Left cardiac atrium (tissue), 4 donors: ENCODE results near the gene ADGRB2. TPM values are rescaled to one million over a fixed set of nuclear protein-coding genes. Genes with fewer than 3 reads are reported as not detected.

Experiments
- ATAC-seq, 2 donors: fragments of 200-7000 bp; cut with Tn5 transposase; one replicate each; pipeline ENCODE4 v1.9.1; 2020; ENCODE audit warnings: mild to moderate bottlenecking in 2 of 2, moderate library complexity in 2 of 2
- DNase-seq: peaks from one replicate; pipeline ENCODE4 v3.0.0-alpha.2; 2020
- intact Hi-C, 2 donors: fragments of 100-400 bp; cut with DNase I; formaldehyde crosslinking; loops; one replicate each; pipeline versions ENCODE4 v1.14.1 to v1.15.1; 2022 to 2023
- total RNA-seq, 2 donors: library from RNA; stranded (reverse); fragmentation: NEBNext Ultra II Directional; extraction: Animal tissue kit (Norgen Biotek cat#: 25700); gene quantifications; one replicate each; pipeline ENCODE4 v1.2.1, GENCODE V29; 2021
- donor health status: DM: no; HTN: yes; CAD: no.
- donor health status: DM: no; HTN: yes; CAD: no; lungs with severe emphysema.
- donor health status: DM: yes; HTN: yes; CAD: no.
- donor health status: Dilated cardiomyopathy.

Gene ADGRB2
- total RNA-seq, 2 donors from 2014 or later = 14.0 to 18.7 TPM

DNA sequence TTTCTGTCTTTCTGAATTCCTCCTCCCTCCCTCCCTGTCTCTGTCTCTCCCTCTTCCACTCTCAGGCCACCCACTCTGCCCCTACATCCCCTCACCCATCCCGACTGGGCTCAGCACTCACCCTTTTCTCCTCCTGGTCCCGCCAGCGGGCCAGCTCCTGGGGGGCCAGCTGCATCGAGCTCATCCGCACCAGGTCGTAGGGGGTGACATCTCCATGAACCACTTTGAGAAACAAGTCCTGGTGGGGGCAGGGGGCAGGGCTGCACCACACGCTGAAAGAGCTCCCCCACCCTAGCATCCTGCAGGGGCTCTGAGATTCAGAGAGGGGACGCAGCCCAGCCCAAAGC lies 33.9 kb upstream of the ADGRB2 start:
- no peak for DNase-seq
- intact Hi-C loops = loop anchor here in 1 of 2 donors (10.0 kb wide), 1 partner anchor 167 kb away; no protein-coding TSS in a partner anchor
- no peak for ATAC-seq

DNA sequence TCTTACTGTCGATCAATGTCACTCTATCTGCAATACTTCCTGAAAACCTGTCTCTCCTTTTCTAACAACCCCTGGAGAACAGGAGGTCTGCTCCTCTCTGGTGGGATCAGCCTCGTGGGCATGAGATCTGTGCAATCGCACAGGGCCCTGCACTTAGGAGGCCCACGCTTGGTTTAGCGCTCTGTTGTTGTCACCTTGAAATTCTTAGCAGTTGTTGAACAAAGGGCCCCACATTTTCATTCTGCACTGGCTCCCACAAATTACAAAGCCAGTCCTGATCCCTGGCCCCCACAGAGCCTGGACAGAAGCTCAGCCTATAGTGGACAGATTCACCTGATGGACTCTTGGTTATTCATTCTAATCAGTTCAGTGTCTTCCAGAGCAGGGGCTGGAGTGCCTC lies 33.1 kb upstream of the ADGRB2 start:
- no peak for ATAC-seq
- intact Hi-C loops = loop anchor here in 1 of 2 donors (10.0 kb wide), 1 partner anchor 168 kb away; no protein-coding TSS in a partner anchor
- no peak for DNase-seq

DNA sequence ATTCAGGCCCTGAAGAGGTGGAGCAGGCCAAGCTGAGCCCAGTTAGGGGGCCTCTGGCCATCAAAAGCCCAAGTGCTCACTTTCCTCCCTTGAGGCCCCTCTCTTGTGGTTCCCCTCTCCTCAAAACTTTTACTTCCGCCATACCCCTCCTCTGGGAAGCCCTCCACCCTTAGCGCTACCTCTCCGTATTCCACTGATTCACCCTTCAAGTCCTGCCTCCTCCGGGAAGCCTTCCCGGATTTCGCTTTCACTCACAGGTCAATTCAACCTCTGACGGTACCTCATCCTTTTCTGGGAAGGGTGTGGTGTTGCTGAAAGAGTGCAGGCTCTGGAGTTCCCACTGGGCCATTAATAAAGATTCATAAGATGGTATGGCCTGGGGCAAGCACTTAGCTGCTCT lies 32.6 kb upstream of the ADGRB2 start:
- no peak for DNase-seq
- intact Hi-C loops = loop anchor here in 1 of 2 donors (10.0 kb wide), 1 partner anchor 168 kb away; no protein-coding TSS in a partner anchor
- no peak for ATAC-seq

DNA sequence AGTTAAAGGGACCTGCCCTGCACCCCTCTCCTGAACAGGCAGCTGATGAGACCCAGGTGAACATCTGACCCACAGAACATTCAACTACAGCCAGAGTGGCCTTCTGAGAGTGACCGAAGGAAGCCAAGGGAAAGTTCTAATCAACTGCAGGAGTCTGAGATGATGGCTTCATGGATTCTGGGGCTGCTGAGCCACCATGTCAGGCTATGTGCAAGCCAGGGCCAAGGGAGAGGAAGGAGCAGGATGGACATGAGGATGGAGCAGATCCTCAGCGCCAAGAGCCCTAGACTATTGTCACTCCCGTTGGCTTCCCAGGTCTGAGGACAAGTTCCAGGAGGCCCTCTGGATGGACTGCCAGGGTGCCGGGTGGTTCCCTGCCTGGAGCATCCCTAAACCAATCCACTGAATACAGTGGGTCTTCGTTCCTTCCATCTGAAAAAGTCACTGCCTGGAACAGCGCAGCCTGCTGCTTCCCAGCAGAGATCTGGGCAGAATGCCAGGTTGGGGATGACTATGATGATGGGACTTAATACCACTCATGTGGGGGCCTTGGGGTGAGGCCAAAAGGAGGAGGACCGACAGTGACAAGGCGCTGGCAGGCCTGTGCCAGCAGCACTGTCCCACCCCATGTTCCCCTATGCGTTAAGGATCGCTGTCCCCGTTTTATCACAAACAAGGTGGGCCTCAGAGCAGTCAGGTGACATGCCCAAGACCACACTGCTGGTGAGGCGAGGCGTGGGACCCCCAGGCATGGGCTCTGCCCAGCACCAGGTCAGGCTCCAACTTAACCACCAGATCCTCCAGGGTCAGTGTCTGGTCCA lies 31.9 kb upstream of the ADGRB2 start:
- DNase-seq (peak; percentile 76), ATAC-seq (peak; percentile 45 to 54)
- intact Hi-C loops = loop anchor here in 1 of 2 donors (10.0 kb wide), 1 partner anchor 169 kb away; no protein-coding TSS in a partner anchor

DNA sequence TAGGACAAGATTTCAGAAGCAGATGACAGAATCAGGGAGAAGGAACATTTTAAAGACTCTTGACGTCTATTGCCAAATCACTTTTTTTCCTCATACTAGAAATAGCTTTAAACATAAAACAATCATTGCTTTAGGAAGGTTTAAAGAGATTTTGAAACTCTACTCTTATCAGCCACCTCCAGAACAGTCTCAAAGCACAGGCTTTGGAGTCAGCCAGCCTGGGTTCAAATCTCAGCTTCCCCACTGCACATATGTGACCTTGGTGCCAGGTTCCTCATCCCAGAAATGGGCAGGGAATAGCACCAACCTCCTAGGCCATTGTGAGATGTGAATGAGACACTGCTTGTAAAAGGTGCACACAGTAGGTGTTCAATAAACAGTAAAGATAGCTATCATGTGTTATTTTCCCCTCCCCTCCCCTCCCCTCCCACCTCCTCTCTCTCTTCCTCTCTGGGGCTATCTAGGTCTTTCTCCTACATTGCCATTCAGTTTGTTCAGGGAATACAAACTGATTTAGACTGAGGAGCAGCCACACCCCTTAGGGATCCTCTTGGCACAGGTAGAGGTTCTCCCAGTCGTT lies 31.0 kb upstream of the ADGRB2 start:
- intact Hi-C loops = loop anchor here in 1 of 2 donors (10.0 kb wide), 1 partner anchor 170 kb away; no protein-coding TSS in a partner anchor
- ATAC-seq (no peak), DNase-seq (no peak)

DNA sequence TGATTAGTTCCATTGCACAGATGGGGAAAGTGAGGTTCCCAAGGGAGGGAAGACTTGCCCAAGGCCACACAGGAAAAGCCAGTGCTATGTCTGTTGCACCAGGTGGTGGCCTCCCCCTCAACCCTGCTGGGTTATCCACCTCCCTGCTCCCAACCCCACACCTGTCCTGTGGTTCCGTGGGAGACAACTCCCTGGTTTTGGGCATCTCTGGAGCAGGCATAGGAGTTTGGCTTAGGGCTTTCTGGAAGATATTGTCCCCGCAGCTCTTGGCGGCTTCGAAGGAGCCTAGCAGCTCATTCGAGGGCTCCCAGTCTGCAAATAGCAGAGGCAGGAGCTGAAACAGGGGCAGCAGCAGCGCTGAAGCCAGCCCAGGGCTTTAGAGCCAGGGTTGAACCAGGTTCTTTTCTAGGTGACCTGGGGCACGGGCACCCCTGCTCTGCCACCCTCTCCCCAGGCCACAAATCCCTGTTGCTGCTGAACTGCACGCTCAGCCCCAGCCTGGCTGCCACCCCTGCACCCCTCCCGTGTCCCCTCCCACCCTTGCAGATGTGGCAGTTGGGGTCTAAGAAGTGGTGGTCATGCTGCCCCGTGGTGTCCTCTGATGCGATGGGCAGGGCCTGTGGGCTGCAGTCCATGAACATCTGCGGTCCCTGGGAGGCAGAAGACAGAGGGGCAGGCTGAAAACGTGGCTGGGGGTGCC lies 29.6 kb upstream of the ADGRB2 start:
- ATAC-seq = no peak
- intact Hi-C loops = loop anchor here in 1 of 2 donors (10.0 kb wide), 1 partner anchor 171 kb away; no protein-coding TSS in a partner anchor
- DNase-seq = no peak

DNA sequence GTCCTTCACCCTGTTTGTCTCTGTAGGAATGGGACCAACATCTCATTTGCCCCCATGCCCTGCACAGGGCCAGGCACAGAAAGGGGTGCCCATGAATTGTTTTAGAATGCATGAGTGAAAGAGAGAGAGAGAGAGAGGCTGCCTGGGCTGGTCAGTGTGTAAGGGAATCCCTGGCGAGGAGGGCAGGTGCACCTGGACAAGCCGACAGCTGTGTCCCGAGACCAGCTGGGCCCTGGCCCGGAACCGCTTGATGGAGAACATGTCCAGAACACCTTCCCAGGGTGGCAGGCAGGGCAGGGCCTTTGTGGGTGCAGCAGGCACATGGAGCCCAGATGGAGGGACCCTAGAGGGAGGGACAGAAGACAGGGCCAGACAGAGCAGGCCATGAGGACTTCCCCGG lies 28.9 kb upstream of the ADGRB2 start:
- ATAC-seq (no peak), DNase-seq (no peak)
- intact Hi-C loops = loop anchor here in 1 of 2 donors (10.0 kb wide), 1 partner anchor 172 kb away; no protein-coding TSS in a partner anchor

DNA sequence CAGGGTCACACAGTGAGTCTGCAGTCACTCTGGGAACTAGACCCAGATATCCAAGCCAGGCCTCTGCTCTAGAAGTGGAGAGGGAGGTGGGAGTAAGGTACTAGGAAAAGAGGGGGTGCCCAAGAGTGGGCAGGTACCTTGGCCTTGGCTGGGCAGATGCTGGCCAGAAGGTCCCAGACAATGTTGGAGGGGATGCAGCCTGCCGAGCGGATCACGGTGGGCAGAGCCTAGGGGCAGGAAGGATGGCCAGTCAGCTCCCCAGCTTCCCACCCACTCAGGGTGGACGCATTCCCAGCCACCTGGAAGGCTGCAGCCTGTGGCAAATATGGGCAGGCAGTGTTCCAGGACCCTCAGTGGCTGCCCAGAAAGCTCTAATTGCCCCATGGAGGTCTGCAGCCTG lies 28.4 kb upstream of the ADGRB2 start:
- intact Hi-C loops = loop anchor here in 1 of 2 donors (10.0 kb wide), 1 partner anchor 172 kb away; no protein-coding TSS in a partner anchor
- no peak for DNase-seq
- no peak for ATAC-seq

DNA sequence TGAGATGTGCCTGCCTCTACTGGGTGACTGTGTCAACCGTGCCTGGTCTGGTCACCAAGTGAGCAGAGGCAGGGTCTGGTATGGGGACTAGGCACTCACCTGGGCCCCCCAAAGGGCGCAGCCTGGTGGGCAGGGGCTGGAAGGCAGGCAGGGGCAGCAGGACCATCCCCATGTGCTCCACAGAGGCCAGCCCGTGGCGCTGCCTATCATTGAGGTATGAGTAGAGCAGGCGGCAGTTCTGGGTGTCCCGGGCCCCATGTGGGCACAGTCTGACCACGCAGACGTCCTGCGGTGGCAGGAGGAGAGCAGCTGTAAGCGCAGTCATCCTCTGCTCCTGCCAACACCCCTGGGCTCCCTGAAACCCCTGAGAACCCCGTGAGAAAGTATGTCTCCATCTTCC lies 28.0 kb upstream of the ADGRB2 start:
- intact Hi-C loops = loop anchor here in 1 of 2 donors (10.0 kb wide), 1 partner anchor 173 kb away; no protein-coding TSS in a partner anchor
- no peak for DNase-seq

DNA sequence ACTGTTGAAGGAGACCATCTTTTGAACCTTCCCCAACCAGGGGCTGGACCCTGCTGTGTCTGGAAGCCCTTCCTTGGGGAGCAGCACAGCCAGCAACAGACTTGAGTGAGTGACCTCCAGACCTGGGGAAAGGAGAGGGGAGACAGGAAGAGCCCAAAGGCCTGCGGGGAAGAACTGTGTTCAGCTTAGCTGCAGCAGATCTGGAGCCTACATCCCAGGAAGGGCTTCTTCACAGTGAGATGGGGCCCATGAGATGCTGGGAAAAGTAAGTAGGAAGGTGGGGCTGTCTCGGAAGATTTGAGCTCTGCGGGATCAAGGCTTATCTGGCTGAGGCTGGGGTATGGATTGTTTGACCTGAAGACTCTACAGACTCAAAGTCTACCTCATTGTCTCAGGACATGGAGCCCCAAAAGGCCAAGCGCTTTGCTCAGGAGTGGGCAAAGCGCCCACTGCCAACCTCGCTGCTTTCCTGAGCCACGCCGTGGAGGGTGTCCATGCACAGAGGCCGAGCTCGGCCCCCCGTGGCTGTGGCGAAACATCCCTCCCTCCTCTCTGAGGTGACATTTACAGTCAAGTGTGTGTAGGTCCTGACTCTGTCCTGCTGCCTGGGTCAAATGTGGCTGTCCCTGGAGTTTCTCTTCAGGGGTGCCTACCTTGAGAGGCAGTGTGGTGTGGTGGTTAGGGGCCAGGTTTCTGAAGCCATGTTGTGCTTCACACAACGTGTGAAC lies 27.2 kb upstream of the ADGRB2 start:
- intact Hi-C loops = loop anchor here in 1 of 2 donors (10.0 kb wide), 1 partner anchor 174 kb away; no protein-coding TSS in a partner anchor
- ATAC-seq (no peak), DNase-seq (no peak)

More for the DNA sequence above, 28.0 kb upstream of the ADGRB2 start:
- ATAC-seq = no peak

DNA sequence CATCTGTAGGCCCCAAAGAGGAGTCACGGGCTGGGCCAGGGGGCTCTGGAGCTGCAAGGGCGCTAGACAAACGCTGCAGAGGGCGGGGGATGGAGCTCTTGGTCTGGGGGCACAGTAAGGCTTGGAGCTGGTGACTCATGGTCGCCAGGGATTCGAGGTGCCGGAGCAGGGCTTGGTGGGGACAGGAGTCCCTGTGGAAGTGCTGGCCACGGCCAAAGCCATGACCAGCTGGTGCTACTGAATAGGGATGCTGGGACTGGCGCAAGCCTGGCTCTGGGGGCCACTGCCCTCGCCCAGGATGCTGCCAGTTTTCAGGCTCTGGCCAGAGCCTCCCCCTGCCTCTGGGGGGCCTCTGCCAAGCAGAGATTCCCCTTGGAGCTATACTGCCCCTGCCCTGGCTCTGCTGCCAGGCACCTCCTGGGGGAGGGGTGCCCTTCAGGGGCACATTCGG lies 26.5 kb upstream of the ADGRB2 start:
- no peak for DNase-seq
- ATAC-seq = no peak
- intact Hi-C loops = loop anchor here in 1 of 2 donors (10.0 kb wide), 1 partner anchor 174 kb away; no protein-coding TSS in a partner anchor

DNA sequence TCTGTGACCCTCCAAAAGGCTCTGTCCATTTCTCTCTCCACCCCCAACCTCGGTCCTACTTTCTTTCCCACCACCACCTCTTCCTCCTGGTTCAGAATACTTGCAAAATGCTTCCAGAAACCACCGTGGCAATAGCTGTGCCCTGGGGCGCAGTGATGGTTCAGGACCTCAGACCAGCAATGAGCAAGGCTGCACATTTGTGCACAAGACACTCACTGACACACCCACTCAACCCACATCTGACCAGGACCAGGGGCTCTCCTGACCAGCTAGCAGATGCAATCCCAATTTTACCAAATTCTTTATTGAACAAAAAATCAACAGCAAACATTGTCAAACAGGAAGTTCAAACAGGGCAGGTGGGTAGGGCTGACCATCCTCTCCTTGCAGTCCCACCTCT lies 26.0 kb upstream of the ADGRB2 start:
- DNase-seq (no peak), ATAC-seq (no peak)
- intact Hi-C loops = loop anchor here in 1 of 2 donors (10.0 kb wide), 1 partner anchor 175 kb away; no protein-coding TSS in a partner anchor

DNA sequence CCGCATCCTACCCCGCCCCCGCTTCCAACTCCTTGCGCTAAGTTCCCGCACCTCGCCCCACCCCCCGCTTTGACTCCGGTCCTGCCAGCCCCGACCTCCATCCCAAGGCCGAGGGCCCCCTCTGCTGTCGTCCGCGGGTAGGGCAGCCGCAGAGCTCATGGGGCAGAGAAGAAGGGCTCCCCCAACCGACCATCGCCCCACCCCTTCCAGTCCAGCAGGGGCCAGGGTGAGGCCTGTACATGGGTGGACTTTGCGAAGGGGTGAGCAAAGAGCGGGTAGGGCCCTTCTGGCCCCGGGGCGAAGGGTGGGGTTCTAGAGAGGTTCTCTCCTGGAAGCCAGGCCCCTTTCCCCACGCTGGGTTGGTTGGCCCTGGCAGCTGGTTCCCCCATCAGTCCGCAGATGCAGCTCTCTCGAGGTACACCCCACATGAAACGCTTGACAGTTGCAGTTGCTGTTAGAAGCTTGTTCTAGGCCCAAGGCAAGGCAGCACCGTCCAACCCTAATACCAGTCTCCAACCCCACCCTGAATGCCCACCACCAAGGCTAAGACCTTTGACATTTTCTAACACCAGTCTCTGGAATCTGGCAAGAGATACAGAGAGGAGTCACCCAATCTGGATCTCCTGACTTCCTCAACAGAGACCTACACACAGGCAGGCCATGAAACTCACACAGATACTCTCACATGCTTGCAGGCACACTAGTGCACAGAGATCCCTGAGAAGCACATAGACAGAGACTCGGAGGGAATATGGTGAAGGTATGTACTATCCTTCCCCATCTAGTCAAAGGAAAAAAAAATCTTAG lies 25.3 kb upstream of the ADGRB2 start:
- ATAC-seq (peak; percentile 88 to 92), DNase-seq (peak; percentile 95)
- intact Hi-C loops = loop anchor here (2.0 to 10.0 kb wide), 3 partner anchors 75 to 175 kb away; no protein-coding TSS in a partner anchor

DNA sequence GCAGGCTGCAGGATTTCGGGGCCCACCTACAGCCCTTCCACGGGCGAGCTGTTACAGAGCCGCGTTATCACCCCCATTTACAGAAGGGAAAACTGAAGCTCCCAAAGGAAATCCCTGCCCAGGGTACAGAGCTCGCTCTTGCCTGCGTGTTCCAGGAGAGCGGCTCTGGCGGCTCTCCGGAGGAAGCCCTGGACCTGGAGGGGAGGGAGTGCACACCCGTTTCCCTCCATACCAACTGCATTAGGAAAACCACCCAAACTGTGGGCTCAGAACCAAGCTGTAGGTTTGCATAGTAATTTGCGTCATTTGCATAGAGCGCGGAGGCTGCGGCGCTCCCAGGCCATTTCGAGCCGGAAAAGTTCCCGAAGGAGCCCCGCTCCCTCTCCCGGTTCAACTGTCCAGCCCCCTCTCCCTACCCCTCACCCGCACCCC lies 24.7 kb upstream of the ADGRB2 start:
- ATAC-seq = peak; percentile 32 to 50
- no peak for DNase-seq
- intact Hi-C loops = loop anchor here (1.0 to 10.0 kb wide), 3 partner anchors 74 to 125 kb away; no protein-coding TSS in a partner anchor

DNA sequence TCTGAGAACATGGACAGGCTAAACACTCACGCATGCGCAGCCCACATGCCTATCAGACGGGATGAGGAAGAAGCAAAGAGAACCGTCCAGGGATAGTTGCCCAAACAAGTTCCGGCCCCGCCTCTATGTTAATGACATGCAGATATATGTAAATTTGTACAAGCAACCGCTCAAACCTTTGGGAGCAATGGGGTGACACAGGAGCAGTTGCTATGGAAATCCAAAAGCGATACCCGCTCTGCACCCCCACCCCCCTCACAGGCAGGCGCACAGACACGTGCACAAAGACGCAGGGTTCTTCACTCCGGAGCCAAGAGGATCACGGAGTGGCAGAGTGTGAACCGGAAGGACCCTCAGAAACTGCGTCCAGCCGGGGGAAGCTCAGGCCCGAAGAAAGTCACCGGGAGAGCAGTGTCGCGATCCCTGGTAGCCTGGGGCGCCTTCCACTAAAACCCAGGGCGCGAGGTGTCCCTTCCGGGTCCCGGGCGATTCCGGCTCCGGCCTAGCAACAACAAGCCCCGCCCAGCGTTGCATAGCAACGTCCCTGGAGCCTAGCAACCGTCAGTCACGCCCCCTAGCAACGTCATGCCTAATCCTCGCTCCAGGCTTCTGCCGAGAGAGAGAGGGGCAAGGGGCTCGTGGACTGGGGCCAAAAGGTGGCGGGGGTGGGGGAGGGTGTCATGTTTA lies 24.1 kb upstream of the ADGRB2 start:
- peak; percentile 94 for DNase-seq
- peak; percentile 93 to 94 for ATAC-seq
- intact Hi-C loops = loop anchor here (1.0 to 10.0 kb wide), 3 partner anchors 73 to 124 kb away; no protein-coding TSS in a partner anchor

DNA sequence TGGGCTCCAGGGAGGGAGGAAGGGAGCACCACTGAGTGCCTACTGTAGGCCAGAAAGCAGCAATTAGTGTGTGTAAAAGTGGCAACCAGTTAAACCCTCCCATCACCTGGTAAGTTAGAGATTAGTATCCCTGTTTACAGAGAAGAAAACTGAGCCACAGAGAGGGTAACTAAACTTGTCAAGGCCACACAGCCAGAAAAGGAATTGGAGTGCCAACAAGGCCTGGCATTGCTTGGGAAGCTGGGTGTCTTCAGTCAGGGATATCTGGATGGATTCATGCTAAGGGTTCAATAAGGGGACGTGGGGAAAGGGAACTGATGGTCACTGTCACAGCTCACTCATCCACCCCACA lies 23.6 kb upstream of the ADGRB2 start:
- ATAC-seq (no peak), DNase-seq (no peak)
- intact Hi-C loops = loop anchor here (1.0 to 10.0 kb wide), 3 partner anchors 73 to 123 kb away; no protein-coding TSS in a partner anchor

DNA sequence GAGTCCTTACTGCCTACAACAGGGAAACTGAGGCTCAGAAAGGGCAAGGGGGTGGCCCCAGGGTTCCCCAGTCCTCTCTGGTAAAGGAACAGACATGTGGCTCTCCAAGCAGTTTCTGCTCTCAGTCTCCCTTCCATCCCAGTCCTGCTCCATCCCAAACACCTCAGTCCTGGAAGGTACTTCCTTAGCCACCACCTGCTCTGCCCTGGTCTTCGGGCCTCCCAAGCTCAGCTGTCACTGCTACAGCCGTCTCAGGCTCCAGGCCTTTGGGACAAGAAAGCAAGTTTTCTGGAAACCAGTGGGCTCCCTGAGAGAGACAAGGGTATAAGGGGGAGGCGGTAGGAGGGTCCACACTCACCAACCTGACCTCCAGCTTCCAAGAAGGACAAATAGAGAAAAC lies 23.1 kb upstream of the ADGRB2 start:
- ATAC-seq (no peak), DNase-seq (no peak)
- intact Hi-C loops = loop anchor here in 1 of 2 donors (10.0 kb wide), 1 partner anchor 72 kb away; no protein-coding TSS in a partner anchor
